Natural killer cell (primary cell): ENCODE results near the gene ZNF692. TPM values are rescaled to one million over a fixed set of nuclear protein-coding genes. Genes with fewer than 3 reads are reported as not detected.
A peak's percentile ranks its signal among the peaks of the same experiment; 100 is the strongest.

Experiments
- ATAC-seq, 3 donors: fragments of 150-1000 bp in 2 of 3; fragments of 200-7000 bp in 1 of 3; cut with Tn5 transposase; 1 replicate in 1 of 3; 2 replicates in 2 of 3; pipeline ENCODE4 v1.10.0; 2021; ENCODE audit warnings: mild to moderate bottlenecking in 2 of 3, moderate library complexity in 2 of 3
- DNase-seq, 2 donors: peaks; one replicate each; pipeline versions ENCODE4 v3.0.0 to v3.0.0-alpha.2; 2013 to 2021; ENCODE audit warnings: mixed read lengths in 1 of 2
- H3K27ac ChIP-seq: one replicate; pipeline ENCODE4 v1.5.1; 2013; ENCODE audit warnings: mild to moderate bottlenecking, low read length
- H3K27me3 ChIP-seq: one replicate; pipeline ENCODE4 v1.6.1; 2013; ENCODE audit warnings: low read length; ENCODE audit not compliant: control insufficient read depth, insufficient read depth
- H3K36me3 ChIP-seq: one replicate; pipeline ENCODE4 v1.6.1; 2013; ENCODE audit warnings: low read length; ENCODE audit not compliant: control insufficient read depth, insufficient read depth
- H3K4me1 ChIP-seq: one replicate; pipeline ENCODE4 v1.6.1; 2013; ENCODE audit warnings: low read length; ENCODE audit not compliant: control insufficient read depth, insufficient read depth
- H3K4me3 ChIP-seq: one replicate; pipeline ENCODE4 v1.5.1; 2013; ENCODE audit warnings: low read length
- H3K9me3 ChIP-seq: one replicate; pipeline ENCODE4 v1.6.1; 2013; ENCODE audit warnings: low read length; ENCODE audit not compliant: control insufficient read depth, insufficient read depth
- H3K27ac Mint-ChIP-seq, 2 donors: one replicate each; pipeline ENCODE4 v1.8.0; 2022; ENCODE audit warnings: mild to moderate bottlenecking in 2 of 2, mixed read lengths in 2 of 2, moderate library complexity in 1 of 2
- H3K27me3 Mint-ChIP-seq, 2 donors: one replicate each; pipeline ENCODE4 v1.8.0; 2022; ENCODE audit warnings: low read depth in 2 of 2, mixed read lengths in 2 of 2
- H3K36me3 Mint-ChIP-seq: one replicate; pipeline ENCODE4 v1.8.0; 2022; ENCODE audit warnings: mixed read lengths
- H3K4me1 Mint-ChIP-seq, 2 donors: one replicate each; pipeline ENCODE4 v1.8.0; 2022; ENCODE audit warnings: mixed read lengths in 2 of 2
- H3K4me3 Mint-ChIP-seq: one replicate; pipeline ENCODE4 v1.8.0; 2022; ENCODE audit warnings: mild to moderate bottlenecking, moderate library complexity, mixed read lengths
- H3K9me3 Mint-ChIP-seq, 2 donors: one replicate each; pipeline ENCODE4 v1.8.0; 2022; ENCODE audit warnings: mixed read lengths in 2 of 2
- WGBS: methylation state at CpG from one replicate; pipeline ENCODE4 v1.1.7; 2013; ENCODE audit warnings: missing lambda C conversion rate; ENCODE audit not compliant: insufficient coverage; 5-methylcytosine and 5-hydroxymethylcytosine counted together
- intact Hi-C: fragments of 100-400 bp; cut with micrococcal nuclease; formaldehyde crosslinking; loops from one replicate; pipeline ENCODE4 v1.14.2; 2022
- total RNA-seq, 4 donors: library from RNA; stranded (reverse); fragments of 120-200 nt in 1 of 4; gene quantifications; one replicate each; pipeline versions ENCODE4 v1.2.3 to v1.2.4, GENCODE V29; 2013 to 2022
- TF ChIP-seq, protein P1 (sequence below): fragments of 200-600 bp; IDR thresholded peaks from one replicate; pipeline ENCODE4 v1.8.0; 2022; ENCODE audit warnings: antibody characterized with exemption

The ZNF692 gene
- total RNA-seq, 3 donors from 2014 or later (not counting 1 experiment from before 2014, with no cell fraction given): 50.4 to 58.7 (median 52.3) TPM

DNA sequence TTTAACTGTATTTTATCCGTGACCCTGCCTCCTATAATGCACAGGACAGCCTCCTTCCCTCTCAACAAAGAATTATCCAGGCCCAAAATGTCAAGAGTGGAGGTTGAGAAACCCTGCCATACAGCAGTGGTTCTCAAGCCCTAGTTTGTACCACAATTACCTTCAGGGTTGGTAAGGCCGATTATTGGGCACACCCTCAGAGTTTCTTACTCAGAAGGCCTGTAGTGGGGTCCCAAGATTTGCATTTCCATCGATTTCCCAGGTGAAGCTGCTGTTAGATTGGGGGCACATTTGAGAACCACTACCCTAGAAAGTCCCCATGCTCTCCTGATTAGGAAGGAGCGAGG is 46.8 kb upstream of the ZNF692 start:
- 25% methylated on average over 4 of the region's 4 CpGs for WGBS
- H3K9me3 ChIP-seq: no peaks in the 10 kb centered on the region
- TF ChIP-seq, protein P1, sequence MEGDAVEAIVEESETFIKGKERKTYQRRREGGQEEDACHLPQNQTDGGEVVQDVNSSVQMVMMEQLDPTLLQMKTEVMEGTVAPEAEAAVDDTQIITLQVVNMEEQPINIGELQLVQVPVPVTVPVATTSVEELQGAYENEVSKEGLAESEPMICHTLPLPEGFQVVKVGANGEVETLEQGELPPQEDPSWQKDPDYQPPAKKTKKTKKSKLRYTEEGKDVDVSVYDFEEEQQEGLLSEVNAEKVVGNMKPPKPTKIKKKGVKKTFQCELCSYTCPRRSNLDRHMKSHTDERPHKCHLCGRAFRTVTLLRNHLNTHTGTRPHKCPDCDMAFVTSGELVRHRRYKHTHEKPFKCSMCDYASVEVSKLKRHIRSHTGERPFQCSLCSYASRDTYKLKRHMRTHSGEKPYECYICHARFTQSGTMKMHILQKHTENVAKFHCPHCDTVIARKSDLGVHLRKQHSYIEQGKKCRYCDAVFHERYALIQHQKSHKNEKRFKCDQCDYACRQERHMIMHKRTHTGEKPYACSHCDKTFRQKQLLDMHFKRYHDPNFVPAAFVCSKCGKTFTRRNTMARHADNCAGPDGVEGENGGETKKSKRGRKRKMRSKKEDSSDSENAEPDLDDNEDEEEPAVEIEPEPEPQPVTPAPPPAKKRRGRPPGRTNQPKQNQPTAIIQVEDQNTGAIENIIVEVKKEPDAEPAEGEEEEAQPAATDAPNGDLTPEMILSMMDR: no peak
- ATAC-seq (no peak), DNase-seq (no peak)
- intact Hi-C loops: loop anchor here (1.0 to 2.0 kb wide), 4 partner anchors 31 to 79 kb away; partner anchors contain the start of genes ZNF672 and ZNF692
- peak overlapping the region; percentile 90 for H3K27ac ChIP-seq
- Mint-ChIP-seq H3K36me3 (no peaks in the 10 kb centered on the region), H3K4me3 (peak overlapping the region; percentile 94), H3K4me1 (peaks cover 30 to 33% of the 10 kb centered on the region in 2 donors), H3K9me3 (no peaks in the 10 kb centered on the region), H3K27me3 (peaks cover 8 to 15% of the 10 kb centered on the region in 2 donors), H3K27ac (peak overlapping the region; percentile 92 to 93)
- no peaks in the 10 kb centered on the region for H3K27me3 ChIP-seq
- peak overlapping the region; percentile 70 for H3K4me3 ChIP-seq
- H3K36me3 ChIP-seq: no peaks in the 10 kb centered on the region
- peaks cover 14% of the 10 kb centered on the region for H3K4me1 ChIP-seq

DNA sequence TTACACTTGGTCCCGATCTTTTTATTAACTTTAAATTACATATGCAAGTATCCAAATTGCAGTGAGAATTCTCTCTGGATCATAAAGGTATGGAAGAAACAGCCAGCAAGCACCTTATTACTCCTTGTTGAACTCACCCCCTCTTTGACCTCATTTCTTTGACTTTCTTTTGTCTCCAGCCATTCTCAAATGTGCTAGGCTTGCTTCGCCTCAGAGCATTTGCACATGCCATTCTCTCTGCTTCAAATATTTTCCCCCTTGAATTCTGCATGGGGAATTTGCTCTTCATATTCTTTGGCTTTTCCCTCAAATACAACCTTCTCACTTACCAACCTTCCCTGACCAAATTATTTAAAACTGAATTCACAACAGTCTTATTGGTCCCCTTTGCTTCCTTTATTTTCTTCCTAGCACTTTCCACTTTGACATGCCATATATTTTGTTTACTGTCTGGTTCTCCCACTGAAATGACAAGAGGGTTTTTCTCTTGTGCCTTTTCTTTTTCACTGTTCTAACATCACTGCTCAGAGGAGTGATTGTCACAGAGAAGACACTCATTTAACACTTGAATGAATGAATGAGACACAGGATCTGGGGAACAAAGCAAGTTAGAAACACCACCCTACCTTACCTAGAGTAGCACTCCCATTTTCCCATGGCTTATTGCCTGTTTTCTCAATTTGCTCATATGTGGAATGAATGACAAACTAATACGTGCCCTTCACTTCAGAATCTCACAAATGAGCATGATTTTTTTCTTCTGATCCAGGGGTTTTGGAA is 45.7 kb upstream of the ZNF692 start:
- Mint-ChIP-seq H3K9me3 (no peaks in the 10 kb centered on the region), H3K4me3 (no peak overlapping the region), H3K4me1 (peaks cover 23 to 28% of the 10 kb centered on the region in 2 donors), H3K36me3 (no peaks in the 10 kb centered on the region), H3K27ac (peak overlapping the region in 1 of 2 donors; percentile 92), H3K27me3 (peaks cover 17 to 26% of the 10 kb centered on the region in 2 donors)
- no peak overlapping the region for H3K27ac ChIP-seq
- 95% methylated on average over 3 of the region's 3 CpGs for WGBS
- peaks cover 14% of the 10 kb centered on the region for H3K4me1 ChIP-seq
- intact Hi-C loops: loop anchor here (2.0 kb wide), 1 partner anchor 30 kb away; no protein-coding TSS in a partner anchor
- DNase-seq (no peak), ATAC-seq (no peak)
- no peaks in the 10 kb centered on the region for H3K36me3 ChIP-seq
- H3K4me3 ChIP-seq: no peak overlapping the region
- TF ChIP-seq, protein P1: no peak
- H3K9me3 ChIP-seq: no peaks in the 10 kb centered on the region
- no peaks in the 10 kb centered on the region for H3K27me3 ChIP-seq

DNA sequence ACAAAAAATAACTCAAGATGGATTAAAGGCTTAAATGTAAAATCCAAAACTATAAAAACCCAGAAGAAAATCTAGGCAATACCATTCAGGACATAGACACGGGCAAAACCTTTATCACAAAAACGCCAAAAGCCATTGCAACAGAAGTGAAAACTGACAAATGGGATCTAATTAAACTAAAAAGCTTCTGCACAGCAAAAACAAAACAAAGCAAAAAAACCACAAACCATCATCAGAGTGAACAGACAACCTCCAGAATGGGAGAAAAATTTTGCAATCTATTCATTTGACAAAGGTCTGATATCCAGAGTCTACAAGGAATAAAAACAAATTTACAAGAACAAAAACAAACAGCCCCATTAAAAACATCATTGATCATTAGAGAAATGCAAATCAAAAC is 42.7 kb upstream of the ZNF692 start:
- Histone ChIP-seq H3K27me3 (peaks cover 10% of the 10 kb centered on the region), H3K27ac (no peak overlapping the region), H3K4me1 (peaks cover 5% of the 10 kb centered on the region), H3K4me3 (no peak overlapping the region), H3K36me3 (no peaks in the 10 kb centered on the region), H3K9me3 (no peaks in the 10 kb centered on the region)
- 54% methylated on average over 2 of the region's 2 CpGs for WGBS
- Mint-ChIP-seq H3K27ac (no peak overlapping the region), H3K4me1 (peaks cover 0 to under 1% of the 10 kb centered on the region in 2 donors), H3K4me3 (no peak overlapping the region), H3K36me3 (no peaks in the 10 kb centered on the region), H3K9me3 (no peaks in the 10 kb centered on the region), H3K27me3 (peaks cover 27 to 41% of the 10 kb centered on the region in 2 donors)
- ATAC-seq: no peak
- intact Hi-C loops: no loop called here
- no peak for DNase-seq
- TF ChIP-seq, protein P1: no peak
